IMR-90 (cell line): ENCODE data around the gene HMG20A. TPM values are rescaled to one million over a fixed set of nuclear protein-coding genes. Genes with fewer than 3 reads are reported as not detected.

Experiments
- ATAC-seq: fragments of 200-7000 bp; cut with Tn5 transposase; 2 replicates; pipeline ENCODE4 v1.9.1; 2020; ENCODE audit warnings: low read depth, mild to moderate bottlenecking, moderate library complexity
- BruUV-seq: library from RNA; stranded (reverse); fragments of 400-500 nt; replicated peaks from 2 replicates; lab custom pipeline; 2021; lab: Mats Ljungman, UMichigan
- CTCF ChIA-PET: fragments of 300-600 bp; formaldehyde crosslinking; extraction: SDS; loops from one replicate; lab custom pipeline; 2021; ENCODE audit warnings: antibody characterized with exemption; lab: Yijun Ruan, JAX
- POLR2A ChIA-PET: fragments of 300-600 bp; sonication (Branson Sonifier 250); formaldehyde crosslinking; loops from one replicate; lab custom pipeline; 2022; ENCODE audit warnings: antibody characterized with exemption; ENCODE audit not compliant: unreplicated experiment; lab: Charles Lee
- DNase-seq: peaks from one replicate; pipeline ENCODE4 v3.0.0; 2013
- H2AFZ ChIP-seq: replicated peaks from 2 replicates; pipeline ENCODE3; 2013; ENCODE audit warnings: low read length, mild to moderate bottlenecking; ENCODE audit not compliant: poor library complexity
- H2AK5ac ChIP-seq: 2 replicates; pipeline ENCODE4 v1.6.1; 2013; ENCODE audit warnings: low read depth, low read length, inconsistent platforms
- H2AK9ac ChIP-seq: replicated peaks from 2 replicates; pipeline ENCODE3; 2013; ENCODE audit warnings: mild to moderate bottlenecking, low read depth, low read length, moderate library complexity; ENCODE audit not compliant: poor library complexity
- H2BK120ac ChIP-seq: 2 replicates; pipeline ENCODE4 v1.6.1; 2013; ENCODE audit warnings: low read depth, low read length, inconsistent platforms
- H2BK15ac ChIP-seq: 3 replicates; pipeline ENCODE4 v1.6.1; 2013; ENCODE audit warnings: low read depth, low read length, inconsistent platforms
- H2BK20ac ChIP-seq: 2 replicates; pipeline ENCODE4 v1.6.1; 2013; ENCODE audit warnings: low read depth, mild to moderate bottlenecking, inconsistent platforms, low read length, moderate library complexity
- H2BK5ac ChIP-seq: 2 replicates; pipeline ENCODE4 v1.6.1; 2013; ENCODE audit warnings: mild to moderate bottlenecking, low read depth, low read length, inconsistent platforms; ENCODE audit not compliant: poor library complexity, severe bottlenecking
- H3K14ac ChIP-seq: replicated peaks from 2 replicates; pipeline ENCODE4 v1.6.1; 2013; ENCODE audit warnings: low read depth, low read length, inconsistent platforms
- H3K18ac ChIP-seq: 2 replicates; pipeline ENCODE4 v1.6.1; 2013; ENCODE audit warnings: low read depth, low read length, control low read depth
- H3K23ac ChIP-seq: 2 replicates; pipeline ENCODE4 v1.6.1; 2013; ENCODE audit warnings: low read depth, low read length, inconsistent platforms
- H3K27ac ChIP-seq: 2 replicates; pipeline ENCODE4 v1.5.1; 2013; ENCODE audit warnings: mild to moderate bottlenecking, control low read depth, low read length; ENCODE audit not compliant: insufficient read depth
- H3K27me3 ChIP-seq: 2 replicates; pipeline ENCODE4 v1.6.1; 2013; ENCODE audit warnings: low read length; ENCODE audit not compliant: control insufficient read depth, insufficient read depth
- H3K36me3 ChIP-seq: 2 replicates; pipeline ENCODE4 v1.6.1; 2013; ENCODE audit warnings: low read length, mixed read lengths; ENCODE audit not compliant: control insufficient read depth, insufficient read depth
- H3K4ac ChIP-seq: 2 replicates; pipeline ENCODE4 v1.6.1; 2013; ENCODE audit warnings: low read depth, low read length, inconsistent platforms
- H3K4me1 ChIP-seq: 2 replicates; pipeline ENCODE4 v1.6.1; 2013; ENCODE audit warnings: low read length, mixed read lengths; ENCODE audit not compliant: control insufficient read depth, insufficient read depth
- H3K4me2 ChIP-seq: 2 replicates; pipeline ENCODE4 v1.6.1; 2013; ENCODE audit warnings: low read depth, mild to moderate bottlenecking, control low read depth, low read length, moderate library complexity
- H3K4me3 ChIP-seq: 2 replicates; pipeline ENCODE4 v1.5.1; 2013; ENCODE audit warnings: low read depth, mild to moderate bottlenecking, control low read depth, low read length, moderate library complexity; ENCODE audit not compliant: insufficient read depth
- H3K56ac ChIP-seq: 2 replicates; pipeline ENCODE4 v1.6.1; 2013; ENCODE audit warnings: low read length, inconsistent platforms; ENCODE audit not compliant: insufficient read depth; ENCODE audit errors: extremely low read depth
- H3K79me1 ChIP-seq, 2 experiments: 2 replicates each; pipeline ENCODE4 v1.6.1; 2013; ENCODE audit warnings: low read length in 2 of 2, inconsistent platforms in 1 of 2, low read depth in 1 of 2
- H3K9ac ChIP-seq: 2 replicates; pipeline ENCODE4 v1.6.1; 2013; ENCODE audit warnings: low read depth, low read length, control low read depth
- H3K9me1 ChIP-seq: 2 replicates; pipeline ENCODE4 v1.6.1; 2013; ENCODE audit warnings: low read length, inconsistent platforms; ENCODE audit not compliant: insufficient read depth
- H3K9me3 ChIP-seq: 2 replicates; pipeline ENCODE4 v1.6.1; 2013; ENCODE audit warnings: low read length; ENCODE audit not compliant: control insufficient read depth, insufficient read depth
- H4K20me1 ChIP-seq: 2 replicates; pipeline ENCODE4 v1.6.1; 2013; ENCODE audit warnings: low read length, inconsistent platforms; ENCODE audit not compliant: insufficient read depth
- H4K5ac ChIP-seq: 2 replicates; pipeline ENCODE4 v1.6.1; 2013; ENCODE audit warnings: mild to moderate bottlenecking, low read depth, low read length, control low read depth
- H4K8ac ChIP-seq, 2 experiments: 2 replicates each; pipeline ENCODE4 v1.6.1; 2013; ENCODE audit warnings: low read depth in 2 of 2, low read length in 2 of 2, control low read depth in 1 of 2, inconsistent platforms in 1 of 2
- H4K91ac ChIP-seq: 2 replicates; pipeline ENCODE4 v1.6.1; 2013; ENCODE audit warnings: low read depth, low read length, inconsistent platforms; ENCODE audit not compliant: insufficient read depth
- BHLHE40 ChIP-seq: fragments of 150-350 bp; IDR thresholded peaks from 2 replicates; pipeline ENCODE4 v1.6.1; 2016; ENCODE audit warnings: mild to moderate bottlenecking, low read depth, low read length
- CEBPB ChIP-seq: IDR thresholded peaks from 2 replicates; pipeline ENCODE4 v1.6.1; 2012; ENCODE audit warnings: low read depth, low read length, improper control_type of control experiment
- CTCF ChIP-seq: conservative IDR thresholded peaks from 2 replicates; pipeline ENCODE4 v1.5.1; 2012; ENCODE audit warnings: mild to moderate bottlenecking, low read depth, low read length, improper control_type of control experiment
- ELK1 ChIP-seq: fragments of 150-350 bp; IDR thresholded peaks from 2 replicates; pipeline ENCODE4 v1.6.1; 2016; ENCODE audit warnings: low read depth, mild to moderate bottlenecking, low read length, moderate library complexity, borderline replicate concordance
- FOS ChIP-seq: fragments of 150-350 bp; IDR thresholded peaks from 2 replicates; pipeline ENCODE4 v1.6.1; 2016; ENCODE audit warnings: low read depth, low read length
- MAFK ChIP-seq: IDR thresholded peaks from 2 replicates; pipeline ENCODE4 v1.6.1; 2012; ENCODE audit warnings: low read depth, low read length, improper control_type of control experiment
- MAZ ChIP-seq: IDR thresholded peaks from 2 replicates; pipeline ENCODE4 v1.6.1; 2012; ENCODE audit warnings: low read depth, mild to moderate bottlenecking, low read length, improper control_type of control experiment, moderate library complexity, borderline replicate concordance
- MXI1 ChIP-seq: IDR thresholded peaks from 2 replicates; pipeline ENCODE4 v1.6.1; 2012; ENCODE audit warnings: low read depth, mild to moderate bottlenecking, low read length, moderate library complexity, borderline replicate concordance
- NFE2L2 ChIP-seq: fragments of 150-350 bp; IDR thresholded peaks from 2 replicates; pipeline ENCODE4 v1.6.1; 2016; ENCODE audit warnings: low read depth, mild to moderate bottlenecking, low read length
- POLR2A ChIP-seq: IDR thresholded peaks from 2 replicates; pipeline ENCODE4 v1.6.1; 2012; ENCODE audit warnings: mild to moderate bottlenecking, low read depth, low read length
- RAD21 ChIP-seq: IDR thresholded peaks from 2 replicates; pipeline ENCODE4 v1.6.1; 2012; ENCODE audit warnings: low read length, improper control_type of control experiment
- RFX5 ChIP-seq: IDR thresholded peaks from 2 replicates; pipeline ENCODE4 v1.8.0; 2012; ENCODE audit warnings: low read depth, mild to moderate bottlenecking, low read length, moderate library complexity
- SMC3 ChIP-seq: fragments of 150-350 bp; IDR thresholded peaks from 2 replicates; pipeline ENCODE4 v1.6.1; 2016; ENCODE audit warnings: low read depth, mild to moderate bottlenecking, antibody characterized with exemption, low read length, moderate library complexity
- USF2 ChIP-seq: fragments of 150-350 bp; IDR thresholded peaks from 2 replicates; pipeline ENCODE4 v1.6.1; 2017; ENCODE audit warnings: mild to moderate bottlenecking, antibody characterized with exemption, low read length, low read depth
- WGBS, 2 experiments: methylation state at CpG; one replicate each; pipeline versions ENCODE4 v1.1.5 to v1.1.7; 2013; ENCODE audit warnings: missing lambda C conversion rate in 2 of 2; ENCODE audit not compliant: insufficient read length in 1 of 2; ENCODE audit errors: extremely low coverage in 2 of 2; 5-methylcytosine and 5-hydroxymethylcytosine counted together
- dilution Hi-C: fragments of 300-500 bp; cut with HindIII; formaldehyde crosslinking; loops from one replicate; pipeline ENCODE4 v1.14.3; 2018; ENCODE audit warnings: low sequenced_read_pairs; ENCODE audit not compliant: unreplicated experiment
- in situ Hi-C: fragments of 300-500 bp; cut with MboI; formaldehyde crosslinking; loops from 3 replicates; pipeline ENCODE4 v1.14.3; 2019; ENCODE audit warnings: low sequenced_read_pairs, inconsistent platforms, mixed read lengths
- intact Hi-C: fragments of 100-400 bp; cut with micrococcal nuclease; formaldehyde crosslinking; loops from 2 replicates; pipeline ENCODE4 v1.10.0; 2022
- polyA plus RNA-seq, 3 experiments: library from polyadenylated mRNA; depleted of rRNA; stranded (reverse); fragments of >200 nt; gene quantifications; 2 replicates each; pipeline ENCODE4 v1.2.3, GENCODE V29; 2012; ENCODE audit warnings: low replicate concordance in 1 of 3
- total RNA-seq: library from RNA; depleted of rRNA; stranded (reverse); fragments of >200 nt; gene quantifications from 2 replicates; pipeline ENCODE4 v1.2.3, GENCODE V29; 2012

HMG20A gene
- total and polyA plus RNA-seq, 2 of the 4 experiments (the other 2 are of a cell fraction): 22.3 to 25.3 TPM

- Histone ChIP-seq H3K36me3 (no peaks in the 10 kb centered on the region), H2AK9ac (no peak overlapping the region), H2BK20ac (no peak overlapping the region), H3K18ac (no peak overlapping the region), H3K4ac (no peak overlapping the region), H3K27ac (no peak overlapping the region), H3K4me3 (no peak overlapping the region), H3K56ac (no peak overlapping the region), H4K20me1 (peaks cover 18% of the 10 kb centered on the region; the same call in 1 of the 2 replicates), H3K4me2 (no peak overlapping the region), H4K91ac (no peak overlapping the region), H3K23ac (no peak overlapping the region), H4K5ac (no peak overlapping the region), H3K4me1 (peaks cover 2% of the 10 kb centered on the region; the same call in 1 of the 2 replicates), H2BK120ac (no peak overlapping the region), H2AFZ (no peak overlapping the region), H2BK15ac (no peak overlapping the region), H3K27me3 (no peaks in the 10 kb centered on the region), H3K9me1 (no peaks in the 10 kb centered on the region), H2BK5ac (no peak overlapping the region), H3K9ac (no peak overlapping the region), H3K79me1 (peaks cover 32 to 52% of the 10 kb centered on the region in 2 experiments), H3K9me3 (no peaks in the 10 kb centered on the region), H2AK5ac (no peak overlapping the region), H3K14ac (no peak overlapping the region), H4K8ac (no peak overlapping the region)
- POLR2A ChIA-PET: interaction anchor here (0.6 kb wide), 1 partner anchor 98 kb away, joined by 7 read pairs; no protein-coding TSS in a partner anchor
- WGBS, 2 experiments: no CpG with 5 or more reads among the region's 4 CpGs
- ATAC-seq (no peak), DNase-seq (no peak)
- TF ChIP-seq MXI1: no peak
- no peak for TF ChIP-seq POLR2A
- no peak for TF ChIP-seq ELK1
- TF ChIP-seq MAFK: no peak
- TF ChIP-seq CTCF: no peak
- TF ChIP-seq NFE2L2: no peak
- TF ChIP-seq MAZ: no peak
- no peak for TF ChIP-seq CEBPB
- no peak for TF ChIP-seq RAD21
- no peak for TF ChIP-seq FOS
- no peak for TF ChIP-seq RFX5
- no peak for TF ChIP-seq USF2
- no peak for TF ChIP-seq SMC3
- TF ChIP-seq BHLHE40: no peak
- in situ Hi-C loops: no loop called here
- dilution Hi-C loops: no loop called here
- intact Hi-C loops: no loop called here
- CTCF ChIA-PET: no interaction called here
- no TSS peak for BruUV-seq
These were observed 26.2 kb downstream of the HMG20A start for GRCh38 chr15:77446840-77447390.
